Parathyroid adenoma (tissue), 2 donors: ENCODE data around the gene GPR137.
A peak's percentile ranks its signal among the peaks of the same experiment; 100 is the strongest.
"Not testable (repeated sequence)": the region's sequence is repeated elsewhere in the genome, so short reads cannot be mapped to it uniquely, and the experiment has no call there.

Experiments
- H2AFZ ChIP-seq: fragments of 300-600 bp; sonication (generic); one replicate; pipeline ENCODE4 v1.7.0; 2017; ENCODE audit warnings: antibody characterized with exemption, mild to moderate bottlenecking
- H3K27ac ChIP-seq: fragments of 300-600 bp; sonication (generic); one replicate; pipeline ENCODE4 v1.7.0; 2017
- H3K27me3 ChIP-seq: fragments of 300-600 bp; sonication (generic); one replicate; pipeline ENCODE4 v1.7.0; 2017; ENCODE audit warnings: low read length; ENCODE audit not compliant: control insufficient read depth, insufficient read depth
- H3K36me3 ChIP-seq: fragments of 300-600 bp; sonication (generic); one replicate; pipeline ENCODE4 v1.7.0; 2017; ENCODE audit warnings: low read length; ENCODE audit not compliant: control insufficient read depth, insufficient read depth
- H3K4me1 ChIP-seq: fragments of 300-600 bp; sonication (generic); one replicate; pipeline ENCODE4 v1.7.0; 2017; ENCODE audit warnings: control low read depth
- H3K4me2 ChIP-seq: fragments of 300-600 bp; sonication (generic); one replicate; pipeline ENCODE4 v1.7.0; 2017; ENCODE audit warnings: low read length
- H3K4me3 ChIP-seq: fragments of 300-600 bp; sonication (generic); one replicate; pipeline ENCODE4 v1.7.0; 2017; ENCODE audit warnings: low read depth, low read length
- H3K79me2 ChIP-seq: fragments of 300-600 bp; sonication (generic); one replicate; pipeline ENCODE4 v1.7.0; 2017; ENCODE audit warnings: control low read depth
- H3K9ac ChIP-seq: fragments of 300-600 bp; sonication (generic); one replicate; pipeline ENCODE4 v1.7.0; 2017; ENCODE audit warnings: mild to moderate bottlenecking
- H3K9me3 ChIP-seq: fragments of 300-600 bp; sonication (generic); one replicate; pipeline ENCODE4 v1.7.0; 2017; ENCODE audit warnings: low read length; ENCODE audit not compliant: control insufficient read depth
- CTCF ChIP-seq: fragments of 300-600 bp; sonication (generic); IDR thresholded peaks from one replicate; pipeline ENCODE4 v1.7.0; 2017; ENCODE audit warnings: antibody characterized with exemption, mild to moderate bottlenecking
- donor health status: primary hyperparathyroidism.

Gene GPR137

DNA sequence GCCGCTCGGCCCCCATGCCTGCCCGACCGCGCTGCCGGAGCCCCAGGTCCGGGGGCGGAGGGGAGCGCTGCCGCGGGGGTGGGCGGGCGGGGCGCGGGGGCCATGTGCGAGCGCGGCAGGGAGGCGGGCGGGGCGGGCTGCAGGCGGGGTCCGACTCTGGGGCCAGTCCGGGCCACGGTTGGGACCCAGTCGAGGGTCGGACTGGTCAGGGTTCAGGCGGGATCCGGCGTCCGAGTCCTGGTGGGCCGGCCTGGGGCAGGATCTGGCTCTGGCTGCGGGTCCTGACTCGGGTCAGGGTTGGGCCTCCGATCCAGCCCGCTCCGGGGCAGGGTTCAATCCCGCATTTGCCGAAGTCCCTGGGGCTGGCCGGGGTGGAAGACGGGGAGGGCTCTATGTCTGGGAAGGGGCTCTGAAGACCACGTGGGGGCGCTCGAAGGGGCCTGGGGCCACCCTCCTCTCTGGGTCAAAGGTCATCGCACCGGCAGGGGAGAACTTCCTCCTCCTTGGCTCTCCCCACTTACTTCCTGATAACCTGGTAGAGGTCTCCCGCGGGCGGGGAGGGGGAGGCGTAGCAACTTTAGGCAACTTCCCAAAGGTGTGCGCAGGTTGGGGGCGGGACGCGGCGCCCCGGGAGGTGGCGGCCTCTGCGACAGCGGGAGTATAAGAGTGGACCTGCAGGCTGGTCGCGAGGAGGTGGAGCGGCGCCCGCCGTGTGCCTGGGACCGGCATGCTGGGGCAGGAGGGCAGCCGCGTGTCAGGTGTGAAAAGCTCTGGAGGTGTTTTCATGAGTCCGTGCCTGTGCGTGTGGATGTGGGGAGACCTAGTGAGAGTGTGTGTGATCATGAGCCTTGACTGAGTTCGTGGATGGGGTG is 20.3 kb downstream of the GPR137 start:
- Histone ChIP-seq H3K36me3 (no peaks in the 10 kb centered on the region), H3K9ac (peak overlapping the region; percentile 11), H3K9me3 (no peaks in the 10 kb centered on the region), H3K4me2 (peak overlapping the region; percentile 81), H3K27me3 (no peaks in the 10 kb centered on the region), H3K4me3 (peak overlapping the region; percentile 63), H3K79me2 (no peaks in the 10 kb centered on the region), H3K4me1 (peaks cover 5% of the 10 kb centered on the region), H3K27ac (peak overlapping the region; percentile 69), H2AFZ (peak overlapping the region; percentile 45)
- TF ChIP-seq CTCF, result peak; percentile 22

DNA sequence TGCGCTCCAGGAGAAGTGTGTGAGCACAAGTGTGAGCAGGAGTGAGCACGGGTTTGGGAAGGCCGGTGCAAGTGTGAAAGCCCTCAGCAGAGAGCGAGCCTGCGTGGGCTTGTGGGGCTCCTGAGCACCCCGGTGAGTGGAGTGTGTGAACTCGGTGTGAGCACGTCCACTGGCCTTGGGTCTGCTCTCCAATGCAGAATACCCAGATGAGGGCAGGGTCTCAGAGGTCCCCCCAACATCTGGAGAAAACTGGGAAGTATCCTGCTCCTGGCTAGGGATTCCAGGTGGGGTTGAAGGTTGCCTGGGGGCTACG is 20.9 kb downstream of the GPR137 start:
- no peak for TF ChIP-seq CTCF
- Histone ChIP-seq H2AFZ (no peak overlapping the region), H3K4me2 (peak overlapping the region; percentile 81), H3K9me3 (no peaks in the 10 kb centered on the region), H3K36me3 (no peaks in the 10 kb centered on the region), H3K27me3 (no peaks in the 10 kb centered on the region), H3K4me1 (peaks cover 5% of the 10 kb centered on the region), H3K27ac (peak overlapping the region; percentile 15), H3K79me2 (no peaks in the 10 kb centered on the region), H3K4me3 (peak overlapping the region; percentile 63), H3K9ac (no peak overlapping the region)

DNA sequence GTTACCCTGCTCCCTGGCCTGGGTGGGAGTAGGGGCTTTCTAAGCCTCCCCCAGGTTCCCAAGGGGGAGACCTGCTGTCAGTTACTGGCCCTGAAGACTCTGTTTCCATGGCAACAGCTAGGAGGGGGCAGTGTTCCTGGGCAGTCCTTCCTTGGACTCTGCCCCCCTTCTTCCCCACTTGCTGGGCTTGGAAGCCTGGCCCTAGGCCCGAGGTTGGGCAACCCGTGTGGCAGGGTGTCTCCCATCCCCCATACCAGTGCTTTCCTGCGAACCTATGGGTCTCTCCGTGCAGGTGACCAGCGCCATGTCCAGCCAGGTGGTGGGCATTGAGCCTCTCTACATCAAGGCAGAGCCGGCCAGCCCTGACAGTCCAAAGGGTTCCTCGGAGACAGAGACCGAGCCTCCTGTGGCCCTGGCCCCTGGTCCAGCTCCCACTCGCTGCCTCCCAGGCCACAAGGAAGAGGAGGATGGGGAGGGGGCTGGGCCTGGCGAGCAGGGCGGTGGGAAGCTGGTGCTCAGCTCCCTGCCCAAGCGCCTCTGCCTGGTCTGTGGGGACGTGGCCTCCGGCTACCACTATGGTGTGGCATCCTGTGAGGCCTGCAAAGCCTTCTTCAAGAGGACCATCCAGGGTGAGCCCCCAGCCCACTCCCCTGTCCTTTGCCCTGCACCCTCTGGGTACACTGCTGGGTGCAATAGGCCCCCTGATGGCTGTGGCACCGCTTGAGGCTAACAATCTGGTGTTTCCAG is 21.4 kb downstream of the GPR137 start:
- H3K79me2 ChIP-seq, result no peaks in the 10 kb centered on the region
- H2AFZ ChIP-seq, result no peak overlapping the region
- H3K9me3 ChIP-seq, result no peaks in the 10 kb centered on the region
- no peaks in the 10 kb centered on the region for H3K36me3 ChIP-seq
- peak overlapping the region; percentile 25 for H3K4me3 ChIP-seq
- H3K27me3 ChIP-seq, result no peaks in the 10 kb centered on the region
- peaks cover 5% of the 10 kb centered on the region for H3K4me1 ChIP-seq
- peak overlapping the region; percentile 15 for H3K27ac ChIP-seq
- H3K4me2 ChIP-seq, result peak overlapping the region; percentile 81
- no peak for TF ChIP-seq CTCF
- H3K9ac ChIP-seq, result no peak overlapping the region

- H3K4me2 ChIP-seq, H3K4me3 ChIP-seq, H3K9me3 ChIP-seq, H3K9ac ChIP-seq, H3K27me3 ChIP-seq, H3K27ac ChIP-seq, H3K4me1 ChIP-seq, H3K36me3 ChIP-seq, H2AFZ ChIP-seq, H3K79me2 ChIP-seq: not testable (repeated sequence)
Measured at GRCh38 chr11:64307795-64308194, 22.1 kb downstream of the GPR137 start.

GRCh38 chr11:64312947-64313346 is 27.3 kb downstream of the GPR137 start:
- no peaks in the 10 kb centered on the region for H3K27me3 ChIP-seq
- no peak overlapping the region for H3K4me3 ChIP-seq
- no peak for TF ChIP-seq CTCF
- H3K4me2 ChIP-seq, result no peak overlapping the region
- H3K36me3 ChIP-seq, result no peaks in the 10 kb centered on the region
- H2AFZ ChIP-seq, result no peak overlapping the region
- no peaks in the 10 kb centered on the region for H3K9me3 ChIP-seq
- peaks cover 2% of the 10 kb centered on the region for H3K4me1 ChIP-seq
- no peak overlapping the region for H3K9ac ChIP-seq
- H3K27ac ChIP-seq, result no peak overlapping the region
- no peaks in the 10 kb centered on the region for H3K79me2 ChIP-seq
